NCI-H82 treated with DMSO at 0.1 percent for 48 hours (cell line): ENCODE results near the gene CLIC1.

Experiments
- DNase-seq: peaks from one replicate; lab custom pipeline; 2025; ENCODE audit not compliant: unreplicated experiment; lab: John Stamatoyannopoulos, UW

Gene CLIC1

DNA sequence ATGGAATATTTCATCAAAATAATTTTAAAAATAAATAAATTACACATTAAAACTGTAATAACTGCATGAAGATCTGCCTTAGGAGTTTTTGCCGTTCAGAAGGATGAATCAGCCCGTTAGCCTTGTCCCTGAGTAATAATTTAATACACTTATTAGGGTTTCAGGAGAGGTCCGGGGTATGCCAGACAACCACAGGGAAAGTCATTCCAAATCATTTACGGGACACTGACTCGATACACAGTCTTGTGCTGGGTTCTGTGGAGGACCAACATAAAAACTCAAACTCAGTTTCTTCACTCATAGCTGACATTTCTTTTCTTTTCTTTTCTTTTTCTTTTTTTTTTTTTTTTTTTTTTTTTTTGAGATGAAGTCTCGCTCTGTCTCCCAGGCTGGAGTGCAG lies 30.4 kb downstream of the CLIC1 start:
- DNase-seq = no peak

DNA sequence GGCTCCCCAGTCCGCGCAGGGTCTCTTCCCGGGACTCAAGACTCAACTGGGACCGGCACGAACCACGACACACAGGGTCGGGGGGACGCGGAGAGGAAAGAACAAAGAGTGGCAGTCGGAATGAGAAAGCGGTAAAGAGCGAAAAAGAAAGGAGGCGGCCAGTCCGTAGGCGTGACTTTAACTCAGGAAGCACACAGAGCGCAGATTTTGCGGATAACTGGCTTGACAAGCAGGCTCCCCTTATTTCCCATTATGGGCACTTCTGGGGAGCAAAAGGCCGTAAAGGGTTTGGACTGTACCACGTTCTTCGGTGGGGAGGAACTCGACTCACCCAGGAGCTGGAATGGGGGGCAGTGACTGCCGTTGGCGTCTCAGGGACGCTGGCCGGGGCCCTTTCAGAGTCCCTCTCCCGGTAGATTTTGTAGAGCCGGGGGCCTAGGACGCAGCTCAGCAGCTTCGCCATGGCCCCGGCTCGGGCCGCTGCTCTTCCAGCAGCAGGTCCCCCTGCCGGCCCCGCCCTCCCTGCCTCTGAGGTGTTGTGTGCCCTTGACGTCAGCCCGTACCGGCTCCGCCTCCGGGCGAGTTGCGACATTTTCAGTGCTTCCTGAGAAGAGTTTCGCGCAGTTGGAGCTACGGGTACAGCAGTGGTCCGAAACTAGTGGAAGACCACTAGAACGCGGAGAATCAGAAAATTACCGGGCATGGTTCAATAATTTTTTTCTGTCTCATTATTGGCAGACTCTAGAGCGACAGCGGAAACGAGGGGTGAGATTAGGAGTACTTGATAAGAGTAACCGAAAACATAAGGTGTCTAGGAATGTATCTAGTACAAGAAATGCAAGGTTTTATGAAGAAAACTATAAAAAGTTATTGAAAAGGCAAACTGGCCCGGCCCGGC lies 33.3 kb downstream of the CLIC1 start, which contains the start of gene ABHD16A:
Gene ABHD16A (minus strand): TSS at position 506 of the 898 bp plus-strand sequence. CDS start 43 bp downstream, at position 463.
- DNase-seq = peak; percentile 89

DNA sequence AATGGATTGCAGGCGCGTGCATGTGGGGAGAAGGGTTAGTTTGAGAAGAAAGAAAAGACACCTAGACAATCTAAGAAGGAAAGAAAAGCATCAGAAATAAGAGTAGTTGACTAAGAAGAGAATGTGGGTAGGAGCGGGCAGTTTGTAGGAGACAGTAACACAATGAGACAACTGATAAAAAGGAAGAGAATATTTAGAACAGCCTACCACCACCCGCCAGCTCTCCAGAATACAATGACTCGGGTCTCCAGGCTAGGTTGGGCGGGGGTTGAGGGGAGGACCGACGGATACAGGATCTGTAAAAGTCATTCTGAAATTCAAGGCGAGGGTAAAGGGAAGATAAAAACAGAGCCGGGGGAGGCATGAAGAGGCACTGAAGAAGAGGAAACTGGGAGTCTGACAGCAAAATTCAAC lies 33.9 kb downstream of the CLIC1 start:
- DNase-seq = no peak

DNA sequence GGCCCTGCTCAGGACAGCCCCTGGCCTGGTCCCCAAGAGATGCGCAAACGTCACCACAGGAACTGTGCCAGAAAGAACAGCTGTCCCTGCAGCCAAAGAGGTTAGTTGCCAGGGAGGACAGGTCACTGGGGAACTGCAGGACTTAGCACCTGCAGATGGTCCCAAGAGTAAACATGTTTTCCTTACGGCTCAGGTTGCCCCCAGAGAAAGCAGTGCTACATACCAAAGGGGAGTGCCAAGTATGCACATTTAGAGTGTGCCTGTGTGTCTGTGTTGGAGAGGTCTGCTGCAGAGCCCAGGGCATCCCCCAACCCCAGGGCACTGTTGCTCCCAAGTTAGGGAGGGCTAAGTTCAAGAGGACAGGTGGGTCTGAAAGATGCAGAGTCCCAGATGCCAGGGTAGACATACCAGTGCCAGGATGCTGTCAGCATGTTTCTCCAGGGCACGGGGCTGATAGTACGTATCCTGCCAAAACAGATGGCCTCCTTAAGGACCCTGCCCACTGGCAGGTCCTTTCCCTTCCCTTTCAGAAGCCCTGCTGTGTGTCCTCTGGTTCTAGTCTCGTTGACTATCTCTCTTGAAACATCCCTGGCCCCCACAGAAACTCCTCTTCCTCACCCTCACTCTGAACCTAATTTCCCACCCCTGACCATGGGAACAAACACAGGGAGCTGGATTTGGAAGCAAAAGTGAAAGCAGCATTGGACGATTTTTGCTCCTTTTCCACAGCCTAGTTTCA lies 34.5 kb downstream of the CLIC1 start:
- DNase-seq = no peak

DNA sequence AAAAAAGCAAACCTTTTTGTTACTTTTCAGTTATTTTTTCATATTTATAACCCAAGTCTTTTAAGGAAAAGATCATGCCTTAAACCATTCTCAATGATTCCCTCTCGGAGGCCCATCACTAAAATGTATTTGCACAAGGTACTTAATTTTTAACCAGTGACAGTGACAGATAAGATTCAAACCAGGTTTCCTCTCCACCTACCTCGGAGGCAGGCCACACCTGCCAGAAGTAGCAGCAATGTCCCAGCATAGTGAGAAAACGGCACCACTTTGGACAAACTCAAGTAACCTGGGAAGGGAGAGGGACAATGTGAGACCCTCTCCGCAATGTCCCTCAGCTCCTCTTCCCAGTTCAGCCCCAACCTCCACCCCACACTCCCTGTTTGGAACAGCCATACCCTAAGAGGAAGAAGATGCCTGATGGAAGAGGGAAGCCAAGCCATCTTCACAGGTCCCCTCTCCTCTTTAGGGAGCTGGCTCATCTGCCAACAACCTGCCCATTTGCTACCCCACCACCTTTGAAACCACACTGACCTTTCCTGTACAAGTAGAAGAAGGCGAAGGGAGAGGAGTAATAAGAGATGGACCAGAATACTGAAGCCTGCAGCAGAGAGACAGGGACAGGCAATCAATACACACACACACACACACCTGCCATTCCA lies 35.5 kb downstream of the CLIC1 start:
- DNase-seq = no peak

DNA sequence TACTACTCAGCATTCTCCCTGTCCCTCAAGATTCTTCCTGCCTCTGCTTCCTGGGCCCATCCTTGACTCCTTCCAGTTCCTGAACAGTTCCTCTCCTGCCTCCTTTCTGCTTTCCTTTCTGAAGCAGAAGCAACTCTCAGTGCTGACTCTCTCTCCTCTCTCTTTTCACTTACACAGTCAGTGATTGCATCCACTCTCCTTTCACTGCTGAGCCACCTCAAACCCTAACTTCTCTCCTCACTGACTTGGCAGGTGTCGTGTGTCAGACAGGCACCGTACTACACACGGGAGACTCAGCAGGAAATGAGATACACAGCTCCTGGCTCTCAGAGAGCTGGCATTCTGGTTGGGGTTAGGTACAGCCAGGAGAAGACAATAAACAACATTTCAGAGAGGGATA lies 38.8 kb downstream of the CLIC1 start:
- DNase-seq = no peak

DNA sequence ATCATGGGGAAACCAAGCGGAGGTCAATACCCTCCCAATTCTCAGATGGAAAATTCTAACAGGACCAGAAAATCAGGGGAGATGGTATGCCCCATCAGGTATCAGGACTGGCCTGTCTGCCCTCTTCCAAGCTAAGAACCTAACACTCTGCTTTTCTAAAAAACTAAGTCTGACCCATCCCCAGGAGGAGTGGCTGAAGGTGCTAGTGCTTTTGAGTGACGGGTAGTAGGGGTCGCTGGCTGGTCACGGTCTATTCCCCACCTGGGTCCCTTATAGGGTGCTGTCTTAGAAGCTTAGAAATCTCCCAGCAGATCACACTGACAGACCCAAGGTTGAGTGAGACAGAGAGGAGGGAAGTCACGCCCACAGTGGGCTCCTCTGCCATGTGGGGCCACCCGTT lies 42.8 kb downstream of the CLIC1 start:
- DNase-seq = no peak

DNA sequence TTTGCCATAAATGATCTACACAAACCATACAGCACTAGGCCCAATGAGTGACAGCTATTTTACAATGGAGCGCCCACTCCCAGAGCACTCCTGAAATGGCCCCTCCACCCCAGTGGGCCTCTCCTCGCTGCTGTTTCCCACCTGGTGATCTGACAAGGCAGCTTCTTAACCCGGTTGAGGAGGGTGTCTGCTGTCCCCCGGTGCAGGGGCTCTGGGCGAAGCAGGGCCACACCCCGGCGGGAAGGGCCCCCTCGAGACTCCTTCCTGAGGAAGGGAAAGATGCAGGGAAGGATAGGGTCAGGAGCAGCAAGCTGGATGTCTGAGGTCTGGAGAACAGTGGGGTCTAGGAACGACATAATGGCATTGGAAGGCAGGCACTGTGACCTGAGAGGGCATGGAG lies 43.4 kb downstream of the CLIC1 start:
- no peak for DNase-seq

DNA sequence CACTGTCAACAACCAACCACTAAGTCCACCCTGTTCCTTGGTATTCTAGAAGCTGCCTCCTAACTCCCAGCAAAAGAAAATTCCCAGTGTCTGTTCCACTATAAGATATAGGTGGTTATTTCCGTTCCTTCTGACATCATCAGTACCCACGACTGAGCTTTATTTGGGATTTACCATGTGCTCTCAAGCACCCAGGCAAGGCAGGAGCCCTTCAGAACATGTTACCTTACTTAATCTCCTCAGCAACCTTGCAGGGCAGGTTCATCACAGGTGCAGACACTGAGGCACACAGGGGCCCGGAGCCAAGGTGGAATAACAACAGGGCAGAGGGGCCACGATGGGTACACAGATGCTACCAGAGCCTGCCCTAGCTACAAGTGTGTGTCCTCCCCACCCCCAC lies 44.0 kb downstream of the CLIC1 start:
- no peak for DNase-seq

DNA sequence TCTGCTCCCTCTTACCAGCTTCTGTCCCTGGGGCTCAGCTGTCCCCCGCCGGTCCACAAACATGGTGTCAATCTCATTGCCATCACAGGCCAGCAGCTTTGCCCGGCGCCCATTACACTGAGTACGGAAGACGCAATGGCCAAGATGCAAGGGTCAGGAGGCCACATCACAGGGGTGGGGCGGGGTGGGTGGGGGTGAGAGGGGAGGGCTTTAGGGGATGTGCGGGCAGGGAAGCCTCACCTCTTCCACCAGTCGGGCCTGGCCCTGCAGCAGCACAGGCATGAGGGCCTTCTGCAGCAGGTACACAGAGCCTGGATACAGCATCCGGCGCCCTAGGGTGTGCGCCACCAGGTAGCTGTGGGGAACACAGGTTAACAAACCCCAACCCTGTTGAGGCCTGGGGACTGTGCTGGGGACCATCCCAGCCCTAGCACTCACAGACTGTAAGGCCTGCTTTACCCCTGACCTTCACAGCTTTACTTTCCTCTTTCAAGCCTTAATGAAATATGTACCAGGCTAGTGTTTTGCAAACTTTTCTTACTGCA lies 44.7 kb downstream of the CLIC1 start:
- no peak for DNase-seq

DNA sequence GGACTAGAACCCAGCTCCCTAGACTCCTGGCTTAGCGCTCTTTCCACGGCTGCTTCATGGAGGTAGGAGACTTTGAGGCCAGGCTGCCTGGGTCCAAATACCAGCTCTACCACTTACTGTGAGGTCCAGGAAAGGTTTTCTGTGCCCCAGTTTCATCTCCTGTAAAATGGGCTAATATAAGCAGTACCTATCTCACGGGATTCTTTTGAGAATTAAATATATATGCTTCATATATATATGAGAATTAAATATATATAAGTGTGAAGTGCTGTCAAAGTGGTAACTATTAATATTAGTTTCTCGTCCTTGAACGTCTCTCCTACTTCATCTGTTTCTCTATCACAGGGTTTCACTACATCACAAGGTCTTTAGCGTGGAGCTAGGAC lies 45.3 kb downstream of the CLIC1 start:
- no peak for DNase-seq

DNA sequence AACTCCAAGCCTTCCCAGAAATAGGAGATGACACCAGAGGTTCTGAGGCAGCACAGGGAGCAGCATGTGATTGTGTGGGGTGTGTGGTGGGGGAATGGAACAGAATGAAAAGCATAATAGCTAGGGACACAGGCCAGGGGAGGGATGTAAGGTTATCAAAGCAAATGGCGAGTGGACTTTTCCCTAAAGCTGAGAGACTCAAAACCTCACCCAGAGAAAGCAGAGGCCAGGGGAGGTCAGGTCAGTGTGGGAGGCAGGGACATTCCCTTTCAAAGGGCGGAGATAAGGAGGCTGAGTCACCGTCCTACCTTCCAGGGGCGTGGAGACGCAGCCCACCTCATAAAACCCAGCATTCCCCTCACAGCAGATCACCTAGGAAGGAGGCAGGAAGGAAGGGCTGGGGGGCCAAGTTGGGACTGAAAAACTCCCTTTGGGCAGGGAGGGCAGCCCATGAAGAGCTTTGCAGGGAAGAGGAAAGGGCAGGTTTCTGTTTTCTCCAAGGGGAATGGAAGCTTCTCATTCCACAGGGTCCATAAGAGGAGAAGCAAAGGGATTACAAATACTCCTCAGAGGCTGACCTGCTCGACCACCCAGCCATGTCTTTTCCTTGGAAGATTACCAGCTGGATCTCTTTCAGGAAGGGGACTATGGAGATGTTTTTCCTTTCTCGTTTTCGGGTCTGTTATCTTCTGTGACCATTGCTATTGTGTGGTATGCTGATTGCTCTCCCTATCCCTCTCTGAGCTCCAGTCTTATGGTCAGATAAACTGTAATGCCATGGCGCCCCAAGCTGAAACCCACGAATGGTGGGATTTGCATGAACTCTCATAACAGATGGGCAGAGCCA lies 45.9 kb downstream of the CLIC1 start:
- no peak for DNase-seq

DNA sequence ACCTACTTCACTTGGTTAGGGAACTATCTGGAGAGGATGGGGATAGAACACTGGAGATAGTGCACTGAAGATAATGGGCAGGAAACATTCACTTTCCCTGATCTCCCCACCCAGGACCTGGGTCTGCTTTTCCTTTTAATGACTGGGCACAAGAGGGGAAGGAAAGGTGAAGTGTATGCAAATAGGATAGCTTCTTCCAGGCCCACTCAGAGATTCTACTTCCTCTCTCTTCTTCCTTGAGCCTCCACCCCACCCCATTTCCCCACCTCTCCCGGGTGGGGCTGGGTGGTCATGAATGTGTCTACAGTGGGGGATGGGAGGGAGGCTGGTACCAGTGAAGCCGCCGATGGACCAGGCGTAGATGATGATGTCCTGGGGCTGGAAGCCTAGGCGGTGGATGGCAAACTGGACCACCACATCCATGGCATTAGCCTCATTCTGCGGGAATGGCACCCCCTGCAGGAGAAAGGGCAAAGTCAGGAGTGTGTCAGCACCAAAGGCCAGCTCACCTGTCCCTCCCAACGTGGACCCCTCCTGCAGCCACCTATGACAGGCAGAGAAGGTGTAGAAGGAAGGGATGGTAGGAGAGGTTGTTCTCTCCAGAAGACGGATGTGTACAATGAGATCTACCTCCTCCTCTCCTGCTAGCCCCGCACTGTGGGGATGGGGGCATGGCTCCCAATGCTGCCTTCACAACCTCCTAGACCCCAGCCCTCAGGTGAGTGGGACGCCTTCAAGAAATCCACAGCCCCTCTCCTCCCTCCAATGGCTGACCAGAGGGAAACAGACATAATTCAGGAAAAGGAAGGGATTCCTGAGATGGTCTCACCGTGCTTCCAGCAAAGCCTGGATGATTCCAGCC lies 46.9 kb downstream of the CLIC1 start:
- no peak for DNase-seq

DNA sequence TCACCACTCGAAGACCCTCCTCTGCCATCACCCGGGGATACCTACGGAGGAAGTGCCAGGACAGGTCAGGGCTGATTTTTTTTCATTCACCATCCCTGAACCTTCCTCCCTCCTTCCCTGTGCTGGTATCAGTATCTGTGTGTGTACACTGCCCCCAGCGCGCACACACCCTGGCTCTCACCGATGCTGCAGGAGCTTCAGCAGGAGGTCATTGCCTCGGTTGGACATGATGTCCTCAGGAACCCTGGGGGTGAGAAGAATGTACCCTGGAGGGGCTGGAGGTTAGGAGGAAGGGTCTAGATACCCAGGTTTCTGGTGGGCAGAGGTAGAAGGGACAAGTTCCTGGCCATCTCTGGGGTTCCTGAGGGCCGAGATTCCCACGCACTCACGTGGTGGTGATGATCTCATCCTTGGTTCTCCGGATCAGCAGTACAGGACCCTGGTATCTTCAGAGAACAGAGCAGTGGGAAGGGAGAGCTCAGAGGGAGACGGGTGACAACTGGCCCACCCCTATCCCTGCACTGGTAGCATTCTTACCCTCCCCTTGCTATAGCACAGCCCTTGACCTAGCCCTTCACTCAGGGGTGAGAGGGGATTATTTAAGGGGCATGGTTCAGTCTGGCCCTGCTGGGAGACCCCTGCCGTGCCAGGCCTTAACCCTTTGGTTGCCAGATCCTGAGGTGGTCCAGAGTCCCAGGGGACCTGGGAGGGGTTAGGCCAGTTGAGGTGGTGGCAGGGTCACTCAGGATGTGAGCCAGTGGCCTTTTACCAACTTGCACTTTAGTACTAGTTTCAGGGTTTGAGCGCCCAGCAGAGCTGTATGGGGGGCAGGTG lies 48.3 kb downstream of the CLIC1 start:
- no peak for DNase-seq

DNA sequence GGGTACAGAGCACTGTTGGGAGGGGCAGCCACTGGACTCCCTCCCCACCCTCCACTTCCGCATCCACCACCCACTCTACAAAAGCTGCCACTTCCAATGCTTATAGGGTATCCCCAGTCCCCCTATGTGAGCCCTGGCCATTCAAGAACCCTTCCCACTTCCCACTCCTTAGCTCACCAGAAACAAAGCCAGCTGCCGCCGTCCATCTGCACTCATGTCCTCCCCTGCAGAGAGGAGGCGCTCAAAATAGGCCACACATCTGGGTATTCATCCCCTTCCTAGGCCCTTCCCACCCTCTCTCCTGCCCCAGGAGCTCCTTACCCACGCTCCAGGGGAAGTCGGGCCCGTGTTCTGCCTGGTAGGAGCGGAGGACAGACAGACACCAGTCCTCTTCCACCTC lies 49.0 kb downstream of the CLIC1 start:
- no peak for DNase-seq

DNA sequence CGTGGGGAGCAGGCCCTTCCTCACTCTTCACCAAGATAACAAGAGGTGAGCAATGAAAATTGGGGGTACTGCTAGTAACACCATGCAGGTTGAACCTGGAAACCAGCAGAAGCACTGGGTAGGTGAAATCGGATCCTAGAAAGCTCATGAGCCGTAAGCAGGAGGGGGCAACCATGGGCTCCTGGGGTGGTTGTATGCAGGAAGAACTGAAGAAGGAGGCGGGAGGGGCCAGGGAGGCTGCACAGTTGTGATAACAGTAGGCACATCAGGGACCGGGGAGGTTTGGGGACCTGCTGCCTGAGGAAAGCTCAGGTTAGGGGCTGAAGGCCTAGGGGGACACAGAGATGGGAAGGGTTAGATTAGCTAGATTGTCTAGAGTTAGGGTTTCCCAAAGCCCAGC lies 49.8 kb downstream of the CLIC1 start:
- DNase-seq = no peak

DNA sequence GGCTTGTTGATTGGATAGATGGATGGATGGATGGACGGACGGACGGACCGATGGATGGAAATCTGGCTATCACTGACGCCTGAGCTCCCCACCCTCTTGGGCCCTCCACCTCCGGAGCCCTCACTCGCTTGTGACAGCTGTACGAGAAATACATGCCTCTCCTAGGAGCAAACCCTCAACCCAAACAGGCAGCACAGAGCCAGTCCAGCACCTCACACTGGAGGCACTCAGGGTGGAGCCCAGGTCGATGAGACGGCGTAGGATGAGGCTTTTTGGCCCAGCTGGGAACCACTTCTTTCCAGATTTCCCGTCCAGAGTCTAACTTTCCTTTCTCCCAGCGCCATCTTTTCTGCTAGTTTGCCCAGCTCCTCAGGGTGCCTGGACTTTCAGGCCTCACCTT lies 52.7 kb downstream of the CLIC1 start:
- DNase-seq = no peak

DNA sequence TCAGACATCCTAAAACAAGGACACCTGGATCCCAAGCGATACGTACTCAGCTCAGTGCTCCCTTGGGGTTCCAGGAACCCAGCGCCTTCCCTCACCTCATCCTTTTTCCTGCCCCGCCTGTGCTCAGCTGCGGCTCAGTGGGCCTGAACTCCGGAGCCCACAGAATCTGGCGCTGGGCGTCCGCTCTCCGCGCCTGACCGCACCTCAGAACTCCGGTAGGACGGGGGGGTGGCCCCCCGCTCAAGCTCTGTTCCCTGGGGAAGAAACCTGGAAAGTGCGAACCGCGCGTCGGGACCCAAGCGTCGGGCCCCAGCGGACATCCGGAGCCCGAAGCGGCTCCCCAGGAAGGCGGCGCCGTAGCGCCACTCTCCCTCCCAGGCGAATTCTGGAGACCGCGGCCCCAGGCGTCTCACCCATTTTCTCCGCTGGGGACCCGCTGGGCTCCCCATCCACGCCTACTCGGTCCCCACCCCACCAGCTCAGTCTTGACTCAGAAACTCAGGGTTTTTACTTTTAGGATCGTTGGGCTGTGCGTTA lies 55.1 kb downstream of the CLIC1 start:
- DNase-seq = no peak
